H9 (cell line): Measurements from ENCODE around the gene NAA35. TPM values are rescaled to one million over a fixed set of nuclear protein-coding genes. Genes with fewer than 3 reads are reported as not detected.

Experiments used
- DNase-seq: peaks from one replicate; pipeline ENCODE4 v3.0.0-alpha.2; 2017
- H2AFZ ChIP-seq: one replicate; pipeline ENCODE4 v1.6.1; 2013; ENCODE audit warnings: mild to moderate bottlenecking, low read length, control low read depth, moderate library complexity
- H2AK5ac ChIP-seq: 2 replicates; pipeline ENCODE4 v1.6.1; 2013; ENCODE audit warnings: low read length, control low read depth, mixed read lengths; ENCODE audit not compliant: insufficient read length
- H2BK120ac ChIP-seq: one replicate; pipeline ENCODE4 v1.6.1; 2013; ENCODE audit warnings: low read depth, mild to moderate bottlenecking, low read length, control low read depth, inconsistent platforms; ENCODE audit not compliant: poor library complexity, severe bottlenecking
- H2BK12ac ChIP-seq: 2 replicates; pipeline ENCODE4 v1.6.1; 2013; ENCODE audit warnings: low read length, control low read depth, mixed read lengths, low read depth; ENCODE audit not compliant: insufficient read length
- H2BK15ac ChIP-seq: 2 replicates; pipeline ENCODE4 v1.6.1; 2013; ENCODE audit warnings: low read depth, low read length, control low read depth
- H2BK20ac ChIP-seq: one replicate; pipeline ENCODE4 v1.6.1; 2013; ENCODE audit warnings: low read depth, mild to moderate bottlenecking, low read length, control low read depth, inconsistent platforms; ENCODE audit not compliant: poor library complexity, severe bottlenecking
- H2BK5ac ChIP-seq: 2 replicates; pipeline ENCODE4 v1.6.1; 2013; ENCODE audit warnings: low read length, control low read depth, mixed read lengths; ENCODE audit not compliant: insufficient read length
- H3K14ac ChIP-seq: 2 replicates; pipeline ENCODE4 v1.6.1; 2013; ENCODE audit warnings: low read length, control low read depth; ENCODE audit not compliant: insufficient read depth
- H3K18ac ChIP-seq: 2 replicates; pipeline ENCODE4 v1.6.1; 2013; ENCODE audit warnings: low read depth, mild to moderate bottlenecking, mixed read lengths, low read length, control low read depth; ENCODE audit not compliant: insufficient read length
- H3K23ac ChIP-seq: 2 replicates; pipeline ENCODE4 v1.6.1; 2013; ENCODE audit warnings: low read length, control low read depth, mixed read lengths, low read depth; ENCODE audit not compliant: insufficient read length
- H3K23me2 ChIP-seq: 2 replicates; pipeline ENCODE4 v1.6.1; 2013; ENCODE audit warnings: low read depth, mild to moderate bottlenecking, mixed read lengths, low read length, control low read depth; ENCODE audit not compliant: insufficient read length, poor library complexity, severe bottlenecking
- H3K27ac ChIP-seq: 2 replicates; pipeline ENCODE4 v1.5.1; 2013; ENCODE audit warnings: low read length, control low read depth, mixed read lengths, low read depth; ENCODE audit not compliant: insufficient read length
- H3K27me3 ChIP-seq: 2 replicates; pipeline ENCODE4 v1.6.1; 2013; ENCODE audit warnings: low read length, control low read depth, inconsistent platforms; ENCODE audit not compliant: insufficient read depth
- H3K4ac ChIP-seq: 2 replicates; pipeline ENCODE4 v1.6.1; 2013; ENCODE audit warnings: low read depth, mild to moderate bottlenecking, control low read depth, inconsistent platforms, low read length, moderate library complexity
- H3K4me1 ChIP-seq: 2 replicates; pipeline ENCODE4 v1.6.1; 2013; ENCODE audit warnings: low read length, control low read depth, inconsistent platforms; ENCODE audit not compliant: insufficient read depth
- H3K4me2 ChIP-seq: 2 replicates; pipeline ENCODE4 v1.6.1; 2013; ENCODE audit warnings: low read length, control low read depth, mixed read lengths; ENCODE audit not compliant: insufficient read length, insufficient read depth
- H3K56ac ChIP-seq: 2 replicates; pipeline ENCODE4 v1.6.1; 2013; ENCODE audit warnings: low read depth, mild to moderate bottlenecking, mixed read lengths, low read length, control low read depth; ENCODE audit not compliant: insufficient read length
- H3K79me1 ChIP-seq: 2 replicates; pipeline ENCODE4 v1.6.1; 2013; ENCODE audit warnings: low read depth, mild to moderate bottlenecking, moderate library complexity, low read length, control low read depth, inconsistent platforms; ENCODE audit not compliant: insufficient read depth, poor library complexity, severe bottlenecking
- H3K79me2 ChIP-seq: 2 replicates; pipeline ENCODE4 v1.6.1; 2013; ENCODE audit warnings: low read length, control low read depth, inconsistent platforms; ENCODE audit not compliant: insufficient read depth
- H3K9ac ChIP-seq: 2 replicates; pipeline ENCODE4 v1.6.1; 2013; ENCODE audit warnings: low read length, control low read depth, mixed read lengths; ENCODE audit not compliant: insufficient read length; ENCODE audit errors: extremely low read depth
- H3K9me3 ChIP-seq: one replicate; pipeline ENCODE4 v1.6.1; 2013; ENCODE audit warnings: low read depth, low read length, inconsistent platforms; ENCODE audit not compliant: control insufficient read depth
- H3T11ph ChIP-seq: one replicate; pipeline ENCODE4 v1.6.1; 2013; ENCODE audit warnings: mild to moderate bottlenecking, low read length, control low read depth, inconsistent platforms
- H4K20me1 ChIP-seq: one replicate; pipeline ENCODE4 v1.6.1; 2013; ENCODE audit not compliant: control insufficient read depth, insufficient read length, insufficient read depth
- H4K5ac ChIP-seq: 2 replicates; pipeline ENCODE4 v1.6.1; 2013; ENCODE audit warnings: low read depth, mild to moderate bottlenecking, mixed read lengths, low read length, control low read depth; ENCODE audit not compliant: insufficient read length
- H4K8ac ChIP-seq: replicated peaks from 2 replicates; pipeline ENCODE4 v1.6.1; 2013; ENCODE audit warnings: low read length, control low read depth, mixed read lengths, low read depth; ENCODE audit not compliant: insufficient read length
- H4K91ac ChIP-seq: 2 replicates; pipeline ENCODE4 v1.6.1; 2013; ENCODE audit warnings: low read depth, mild to moderate bottlenecking, moderate library complexity, mixed read lengths, low read length, control low read depth; ENCODE audit not compliant: insufficient read length
- H3K27ac Mint-ChIP-seq, 3 experiments: 2 replicates in 2 of 3; 3 replicates in 1 of 3; pipeline ENCODE4 v1.8.0; 2020 to 2021; ENCODE audit warnings: mixed read lengths in 3 of 3, mild to moderate bottlenecking in 1 of 3, moderate library complexity in 1 of 3
- H3K27me3 Mint-ChIP-seq: 2 replicates; pipeline ENCODE4 v1.8.0; 2021; ENCODE audit warnings: low read depth, mild to moderate bottlenecking, moderate library complexity, mixed read lengths
- H3K36me3 Mint-ChIP-seq, 3 experiments: 2 replicates in 2 of 3; 3 replicates in 1 of 3; pipeline ENCODE4 v1.8.0; 2020 to 2021; ENCODE audit warnings: low read depth in 3 of 3, mixed read lengths in 3 of 3; ENCODE audit not compliant: insufficient read depth in 1 of 3
- H3K4me1 Mint-ChIP-seq, 2 experiments: 2 replicates each; pipeline ENCODE4 v1.8.0; 2020; ENCODE audit warnings: mixed read lengths in 2 of 2
- H3K4me3 Mint-ChIP-seq, 2 experiments: 2 replicates in 1 of 2; 3 replicates in 1 of 2; pipeline ENCODE4 v1.8.0; 2020 to 2021; ENCODE audit warnings: mild to moderate bottlenecking in 2 of 2, mixed read lengths in 2 of 2, moderate library complexity in 1 of 2
- H3K9me3 Mint-ChIP-seq, 2 experiments: 2 replicates in 1 of 2; 3 replicates in 1 of 2; pipeline ENCODE4 v1.8.0; 2020; ENCODE audit warnings: mild to moderate bottlenecking in 2 of 2, mixed read lengths in 2 of 2, moderate library complexity in 1 of 2
- WGBS: extraction: QIAGEN DNeasy Blood & Tissue Kit; methylation state at CpG from one replicate; pipeline ENCODE4 v1.1.7; 2013; ENCODE audit warnings: missing lambda C conversion rate, low lambda C conversion rate, mixed read lengths; ENCODE audit not compliant: insufficient read length; ENCODE audit errors: extremely low coverage; 5-methylcytosine and 5-hydroxymethylcytosine counted together
- total RNA-seq: library from RNA; stranded (reverse); gene quantifications from 2 replicates; pipeline ENCODE4 v1.2.1, GENCODE V29; 2021
- TF ChIP-seq, protein P1 (sequence below): fragments of 200-600 bp; sonication (generic); conservative IDR thresholded peaks from 3 replicates; pipeline ENCODE4 v1.8.0; 2021; ENCODE audit warnings: antibody characterized with exemption, mild to moderate bottlenecking

Gene NAA35
- total RNA-seq, 1 experiment from 2014 or later: 38.6 TPM

DNA sequence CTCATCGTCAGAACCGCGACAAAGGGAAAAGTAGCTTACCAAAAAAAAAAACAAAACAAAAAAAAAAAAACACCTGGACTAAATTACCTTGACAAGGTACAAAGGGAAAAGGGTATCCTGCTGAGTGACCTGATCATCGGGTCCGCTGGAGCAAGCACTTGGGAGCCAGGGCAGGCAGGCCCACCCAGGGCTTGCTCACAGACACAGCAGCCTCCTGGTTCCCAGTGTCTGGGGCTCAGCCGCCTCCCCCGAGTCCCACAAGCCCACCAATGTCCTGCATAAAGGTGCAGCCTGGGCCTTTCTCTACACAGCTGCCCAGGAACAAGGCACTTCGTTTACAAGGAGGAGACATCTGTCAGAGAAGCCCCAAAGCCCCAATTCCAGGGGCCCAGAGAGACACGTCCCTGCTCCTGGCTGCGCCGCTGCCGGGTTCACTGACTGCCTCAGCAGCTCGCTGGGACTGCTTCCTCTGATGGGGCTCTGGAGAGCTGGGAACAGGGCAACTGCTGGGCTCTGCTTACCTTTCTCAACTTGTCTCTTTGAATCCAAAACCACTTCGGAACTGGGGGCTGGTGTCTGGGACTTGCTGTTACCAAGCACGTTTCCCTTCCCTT, 95.0 kb downstream of the NAA35 start:
- Histone ChIP-seq H2BK15ac (no peak overlapping the region), H2BK20ac (no peak overlapping the region), H2AFZ (no peak overlapping the region), H3K27me3 (no peaks in the 10 kb centered on the region; the same call in 1 of the 2 replicates), H3K14ac (no peak overlapping the region), H3T11ph (no peak overlapping the region), H3K18ac (peak overlapping the region; percentile 18), H2AK5ac (no peak overlapping the region), H2BK12ac (no peak overlapping the region), H3K9ac (no peak overlapping the region), H3K4me1 (no peaks in the 10 kb centered on the region), H3K9me3 (no peaks in the 10 kb centered on the region), H3K23me2 (no peaks in the 10 kb centered on the region), H3K56ac (no peak overlapping the region), H3K23ac (no peak overlapping the region), H2BK5ac (no peak overlapping the region), H3K27ac (no peak overlapping the region), H2BK120ac (no peak overlapping the region), H4K20me1 (no peaks in the 10 kb centered on the region), H3K79me2 (no peaks in the 10 kb centered on the region), H4K8ac (no peak overlapping the region), H4K91ac (no peak overlapping the region), H4K5ac (no peak overlapping the region), H3K79me1 (no peaks in the 10 kb centered on the region), H3K4ac (no peak overlapping the region), H3K4me2 (no peak overlapping the region)
- Mint-ChIP-seq H3K27me3 (no peaks in the 10 kb centered on the region), H3K4me1 (peaks cover 3 to 16% of the 10 kb centered on the region in 2 experiments; a peak in 3 of 4 replicates), H3K27ac (peak overlapping the region; percentile 53 to 90 (median 81); a peak in 6 of 7 replicates), H3K4me3 (no peak overlapping the region), H3K36me3 (peaks cover 46 to 77% (median 72%) of the 10 kb centered on the region in 3 experiments; a peak in 6 of 7 replicates), H3K9me3 (no peaks in the 10 kb centered on the region)
- no CpG with 5 or more reads among the region's 15 CpGs for WGBS
- TF ChIP-seq, protein P1, sequence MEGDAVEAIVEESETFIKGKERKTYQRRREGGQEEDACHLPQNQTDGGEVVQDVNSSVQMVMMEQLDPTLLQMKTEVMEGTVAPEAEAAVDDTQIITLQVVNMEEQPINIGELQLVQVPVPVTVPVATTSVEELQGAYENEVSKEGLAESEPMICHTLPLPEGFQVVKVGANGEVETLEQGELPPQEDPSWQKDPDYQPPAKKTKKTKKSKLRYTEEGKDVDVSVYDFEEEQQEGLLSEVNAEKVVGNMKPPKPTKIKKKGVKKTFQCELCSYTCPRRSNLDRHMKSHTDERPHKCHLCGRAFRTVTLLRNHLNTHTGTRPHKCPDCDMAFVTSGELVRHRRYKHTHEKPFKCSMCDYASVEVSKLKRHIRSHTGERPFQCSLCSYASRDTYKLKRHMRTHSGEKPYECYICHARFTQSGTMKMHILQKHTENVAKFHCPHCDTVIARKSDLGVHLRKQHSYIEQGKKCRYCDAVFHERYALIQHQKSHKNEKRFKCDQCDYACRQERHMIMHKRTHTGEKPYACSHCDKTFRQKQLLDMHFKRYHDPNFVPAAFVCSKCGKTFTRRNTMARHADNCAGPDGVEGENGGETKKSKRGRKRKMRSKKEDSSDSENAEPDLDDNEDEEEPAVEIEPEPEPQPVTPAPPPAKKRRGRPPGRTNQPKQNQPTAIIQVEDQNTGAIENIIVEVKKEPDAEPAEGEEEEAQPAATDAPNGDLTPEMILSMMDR: no peak
- DNase-seq: no peak
